Calu3 (cell line): ENCODE measurements around the gene CDH4. TPM values are rescaled to one million over a fixed set of nuclear protein-coding genes. Genes with fewer than 3 reads are reported as not detected.

Experiments
- BruUV-seq: library from RNA; stranded (reverse); fragments of 400-500 nt; replicated peaks from 2 replicates; lab custom pipeline; 2021; lab: Mats Ljungman, UMichigan
- CTCF ChIA-PET: fragments of 300-600 bp; sonication (Branson Sonifier 250); formaldehyde crosslinking; loops from one replicate; lab custom pipeline; 2022; ENCODE audit warnings: antibody characterized with exemption; lab: Charles Lee
- DNase-seq: peaks from one replicate; pipeline ENCODE4 v3.0.0; 2022
- H3K27ac Mint-ChIP-seq: one replicate; pipeline ENCODE4 v1.8.0; 2022; ENCODE audit warnings: mixed read lengths; ENCODE audit not compliant: unreplicated experiment
- H3K27me3 Mint-ChIP-seq: one replicate; pipeline ENCODE4 v1.8.0; 2022; ENCODE audit warnings: mixed read lengths; ENCODE audit not compliant: unreplicated experiment
- H3K36me3 Mint-ChIP-seq: one replicate; pipeline ENCODE4 v1.8.0; 2022; ENCODE audit warnings: mild to moderate bottlenecking, moderate library complexity, mixed read lengths; ENCODE audit not compliant: insufficient read depth, unreplicated experiment
- H3K4me1 Mint-ChIP-seq: one replicate; pipeline ENCODE4 v1.8.0; 2022; ENCODE audit warnings: mild to moderate bottlenecking, low read depth, mixed read lengths; ENCODE audit not compliant: unreplicated experiment
- H3K4me3 Mint-ChIP-seq: one replicate; pipeline ENCODE4 v1.8.0; 2022; ENCODE audit warnings: mild to moderate bottlenecking, low read depth, moderate library complexity, mixed read lengths; ENCODE audit not compliant: unreplicated experiment
- H3K9me3 Mint-ChIP-seq: one replicate; pipeline ENCODE4 v1.8.0; 2022; ENCODE audit warnings: low read depth, mixed read lengths; ENCODE audit not compliant: unreplicated experiment
- CTCF ChIP-seq: fragments of 200-600 bp; IDR thresholded peaks from one replicate; pipeline ENCODE4 v1.8.0; 2022; ENCODE audit warnings: antibody characterized with exemption; ENCODE audit not compliant: unreplicated experiment
- intact Hi-C: fragments of 100-400 bp; cut with micrococcal nuclease; formaldehyde crosslinking; loops from one replicate; pipeline ENCODE4 v1.10.0; 2022; ENCODE audit not compliant: unreplicated experiment
- total RNA-seq: library from RNA; stranded (reverse); gene quantifications from 2 replicates; pipeline ENCODE4 v1.2.3, GENCODE V29; 2022

CDH4 gene
- total RNA-seq, 1 experiment from 2014 or later, result not detected

- no TSS peak for BruUV-seq
- Mint-ChIP-seq H3K27ac (no peak overlapping the region), H3K4me1 (no peaks in the 10 kb centered on the region), H3K9me3 (peaks cover 17% of the 10 kb centered on the region), H3K4me3 (no peak overlapping the region), H3K36me3 (no peaks in the 10 kb centered on the region), H3K27me3 (peaks cover 45% of the 10 kb centered on the region)
- DNase-seq, result no peak
- no peak for TF ChIP-seq CTCF
- CTCF ChIA-PET, result interaction anchor here (0.8 kb wide), 1 partner anchor 57 kb away, joined by 3 read pairs; no protein-coding TSS in a partner anchor
- intact Hi-C loops, result no loop called here
Observed at GRCh38 chr20:61347443-61347842, 95.4 kb downstream of the CDH4 start.

GRCh38 chr20:61349447-61350165 lies 97.5 kb downstream of the CDH4 start:
- TF ChIP-seq CTCF, result no peak
- intact Hi-C loops, result no loop called here
- peaks cover 16% of the 10 kb centered on the region for H3K9me3 Mint-ChIP-seq
- H3K27me3 Mint-ChIP-seq, result peaks cover 24% of the 10 kb centered on the region
- BruUV-seq, result no TSS peak
- no peaks in the 10 kb centered on the region for H3K36me3 Mint-ChIP-seq
- CTCF ChIA-PET, result interaction anchor here (0.6 kb wide), 1 partner anchor 575 kb away, joined by 7 read pairs; no protein-coding TSS in a partner anchor
- no peak for DNase-seq
- H3K4me3 Mint-ChIP-seq, result no peak overlapping the region
- H3K4me1 Mint-ChIP-seq, result no peaks in the 10 kb centered on the region
- no peak overlapping the region for H3K27ac Mint-ChIP-seq

- CTCF ChIA-PET, result no interaction called here
- Mint-ChIP-seq H3K36me3 (no peaks in the 10 kb centered on the region), H3K27me3 (peaks cover 23% of the 10 kb centered on the region), H3K4me1 (no peaks in the 10 kb centered on the region), H3K4me3 (no peak overlapping the region), H3K9me3 (peaks cover 16% of the 10 kb centered on the region), H3K27ac (no peak overlapping the region)
- TF ChIP-seq CTCF, result no peak
- no TSS peak for BruUV-seq
- DNase-seq, result no peak
- intact Hi-C loops, result no loop called here
Observed at GRCh38 chr20:61350500-61351250, 98.6 kb downstream of the CDH4 start.

- H3K27me3 Mint-ChIP-seq, result peaks cover 14% of the 10 kb centered on the region
- TF ChIP-seq CTCF, result no peak
- no peaks in the 10 kb centered on the region for H3K36me3 Mint-ChIP-seq
- BruUV-seq, result no TSS peak
- CTCF ChIA-PET, result no interaction called here
- H3K9me3 Mint-ChIP-seq, result peaks cover 11% of the 10 kb centered on the region
- H3K4me1 Mint-ChIP-seq, result no peaks in the 10 kb centered on the region
- DNase-seq, result no peak
- intact Hi-C loops, result no loop called here
- H3K27ac Mint-ChIP-seq, result no peak overlapping the region
- no peak overlapping the region for H3K4me3 Mint-ChIP-seq
Observed at GRCh38 chr20:61352346-61353260, 100.5 kb downstream of the CDH4 start.
